Activated CD4-positive, CD25-positive, alpha-beta regulatory T cell treated with anti-CD3 and anti-CD28 coated beads, Interleukin-2, amount 50 U/mL, for 24 hours (primary cell): ENCODE measurements around the gene TAS2R20.
"Not testable (repeated sequence)": the region's sequence is repeated elsewhere in the genome, so short reads cannot be mapped to it uniquely, and the experiment has no call there.

Experiments
- ATAC-seq, 2 donors: fragments of 150-1000 bp; cut with Tn5 transposase; one replicate each; pipeline ENCODE4 v1.10.0; 2021; ENCODE audit warnings: mild to moderate bottlenecking in 1 of 2, moderate library complexity in 1 of 2

Gene TAS2R20, protein sequence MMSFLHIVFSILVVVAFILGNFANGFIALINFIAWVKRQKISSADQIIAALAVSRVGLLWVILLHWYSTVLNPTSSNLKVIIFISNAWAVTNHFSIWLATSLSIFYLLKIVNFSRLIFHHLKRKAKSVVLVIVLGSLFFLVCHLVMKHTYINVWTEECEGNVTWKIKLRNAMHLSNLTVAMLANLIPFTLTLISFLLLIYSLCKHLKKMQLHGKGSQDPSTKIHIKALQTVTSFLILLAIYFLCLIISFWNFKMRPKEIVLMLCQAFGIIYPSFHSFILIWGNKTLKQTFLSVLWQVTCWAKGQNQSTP

DNA sequence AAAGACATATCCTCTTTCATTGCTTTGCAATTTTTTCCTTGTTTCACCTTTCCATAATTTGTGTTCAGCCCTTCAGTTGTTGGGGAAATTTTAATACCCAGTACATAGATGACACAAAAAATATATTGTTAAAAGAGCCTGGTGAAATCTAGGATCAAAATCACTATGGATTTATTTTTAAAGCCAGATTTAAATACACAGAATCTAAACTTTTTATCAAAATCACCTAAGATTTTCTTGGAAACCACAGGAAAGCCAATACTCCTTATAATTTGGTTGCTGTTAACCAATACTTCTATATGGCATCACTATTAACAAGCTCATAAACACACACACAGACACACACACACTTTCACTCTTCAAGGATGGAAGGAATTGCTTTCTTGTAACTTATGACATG is at the start of gene TAS2R20:
Gene TAS2R20 (minus strand): TSS at position 101 of the 400 bp plus-strand sequence. CDS start 429 bp downstream, outside the sequence.
- no peak for ATAC-seq

DNA sequence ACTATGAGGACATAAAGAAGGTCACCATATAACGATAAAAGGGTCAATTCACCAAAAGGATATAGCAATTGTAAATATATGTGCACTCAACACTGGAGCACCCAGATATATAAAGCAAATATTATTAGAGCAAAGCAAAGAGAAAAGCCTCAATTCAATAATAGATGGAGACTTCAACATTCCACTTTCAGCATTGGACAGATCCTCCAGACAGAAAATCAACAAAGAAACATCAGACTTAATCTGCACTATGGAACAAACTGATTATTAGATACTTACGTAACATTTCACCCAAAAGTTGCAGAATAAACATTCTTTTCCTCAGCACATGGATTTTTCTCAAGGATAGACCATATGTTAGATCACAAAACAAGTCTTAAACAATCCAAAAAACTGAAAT is 43.3 kb upstream of the TAS2R20 start:
- ATAC-seq: not testable (repeated sequence)

DNA sequence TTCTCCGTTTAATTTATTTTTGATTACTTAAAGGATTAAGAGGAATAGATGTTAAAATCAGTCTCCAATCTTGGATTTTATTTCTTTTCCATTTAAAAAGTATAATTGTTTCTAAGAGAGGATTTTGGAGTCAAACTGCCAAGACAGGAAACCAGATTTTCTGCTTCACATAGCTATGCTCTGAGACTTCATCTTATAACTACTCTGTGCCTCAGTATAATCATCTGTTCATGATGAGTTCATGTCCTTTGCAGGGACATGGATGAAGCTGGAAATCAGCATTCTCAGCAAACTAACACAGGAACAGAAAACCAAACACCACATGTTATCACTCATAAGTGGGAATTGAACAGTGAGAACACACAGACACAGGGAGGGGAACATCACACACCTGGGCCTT is 42.1 kb upstream of the TAS2R20 start:
- ATAC-seq: no peak

DNA sequence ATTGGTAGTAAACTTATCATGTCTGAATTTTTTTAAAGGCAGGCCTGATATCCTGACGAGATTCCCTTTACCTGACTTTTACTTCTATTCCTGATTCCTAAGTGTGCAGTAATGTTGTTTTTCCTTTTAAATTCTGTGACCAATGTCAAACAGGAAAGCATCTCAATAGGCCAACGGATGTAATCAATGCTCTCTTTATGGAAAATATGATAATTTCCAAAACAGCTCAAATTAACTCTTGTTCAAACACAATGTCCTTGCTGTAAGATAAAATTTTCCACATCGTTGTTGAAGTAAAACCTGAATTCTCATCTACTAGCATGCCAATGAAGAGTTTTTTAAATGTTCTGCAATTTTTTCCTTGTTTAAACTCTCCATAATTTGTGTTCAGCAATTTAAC is 41.1 kb upstream of the TAS2R20 start:
- ATAC-seq: no peak

DNA sequence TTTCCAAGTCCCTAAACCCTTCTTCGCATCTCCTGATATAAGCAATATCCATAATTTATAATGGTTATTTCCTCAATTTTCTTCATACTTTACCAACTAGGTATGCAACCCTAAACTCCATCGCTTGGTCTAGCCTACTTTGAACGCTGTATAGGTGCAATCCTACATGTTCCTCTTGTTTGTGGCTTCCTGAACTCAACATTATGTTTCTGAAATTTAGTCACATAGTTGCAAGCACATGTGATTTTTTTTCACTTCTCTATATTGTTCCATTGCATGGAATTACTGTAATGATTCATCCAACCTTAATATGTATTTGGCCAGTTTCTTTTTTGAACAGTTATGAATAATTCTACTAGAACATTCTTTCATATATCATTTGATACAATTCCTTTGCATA is 35.9 kb upstream of the TAS2R20 start:
- ATAC-seq: peak; percentile 41 to 60

DNA sequence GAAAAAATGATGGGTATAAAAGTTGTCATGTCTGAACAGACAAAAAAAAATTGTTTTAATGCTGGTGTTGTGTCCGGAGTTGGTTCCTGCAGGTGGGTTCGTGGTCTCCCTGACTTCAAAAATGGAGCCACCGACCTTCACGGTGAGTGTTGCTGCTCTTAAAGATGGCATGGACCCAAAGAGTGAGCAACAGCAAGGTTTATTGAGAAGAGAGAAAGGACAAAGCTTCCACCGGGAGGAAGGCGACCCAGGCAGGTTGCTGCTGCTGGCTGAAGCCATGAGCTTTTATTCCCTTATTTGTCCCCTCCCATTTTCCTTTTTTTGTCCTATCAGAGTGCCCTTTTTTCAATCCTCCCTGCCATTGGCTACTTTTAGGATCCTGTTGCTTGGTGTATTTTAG is 33.2 kb upstream of the TAS2R20 start, which contains the start of gene TAS2R31:
Gene TAS2R31 (minus strand): TSS at position 101 of the 400 bp plus-strand sequence. CDS start 72 bp downstream, at position 29.
- no peak for ATAC-seq

DNA sequence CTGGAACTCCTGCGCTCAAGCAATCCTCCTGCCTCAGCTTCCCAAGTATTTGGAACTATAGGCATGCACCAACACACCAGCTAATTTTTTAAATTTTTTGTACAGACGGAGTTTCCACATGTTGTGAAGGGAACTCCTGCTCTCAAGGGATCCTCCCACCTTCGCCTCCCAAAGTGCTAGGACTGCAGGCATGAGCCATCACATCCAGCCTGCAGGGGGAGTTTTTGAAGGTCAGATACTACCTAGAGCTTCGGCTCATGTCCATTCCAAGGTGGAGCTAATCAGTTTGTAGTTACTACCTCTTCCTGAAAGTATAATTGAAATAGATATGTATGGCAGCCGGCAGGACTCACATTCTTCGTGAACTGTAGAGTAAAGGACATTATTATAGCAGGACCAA is 28.0 kb upstream of the TAS2R20 start:
- no peak for ATAC-seq

DNA sequence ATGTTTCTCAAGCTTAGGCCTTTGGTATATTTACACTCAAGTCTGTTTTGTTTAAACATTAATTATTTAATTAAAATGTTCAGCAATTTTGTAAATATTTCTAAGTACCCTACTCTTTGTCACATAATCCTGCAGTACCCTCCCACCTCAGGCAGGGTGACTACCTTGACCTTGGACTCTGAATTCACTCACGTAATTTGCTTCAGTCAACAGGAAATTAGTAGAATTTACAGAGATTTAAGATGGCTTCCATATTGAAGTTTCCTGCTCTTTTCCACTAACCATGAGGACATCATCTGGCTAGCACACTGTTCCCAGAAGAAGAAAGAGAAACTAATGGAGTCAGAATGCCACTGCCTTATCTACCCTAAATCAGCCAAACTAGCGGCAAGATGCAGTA is 25.3 kb upstream of the TAS2R20 start:
- no peak for ATAC-seq

DNA sequence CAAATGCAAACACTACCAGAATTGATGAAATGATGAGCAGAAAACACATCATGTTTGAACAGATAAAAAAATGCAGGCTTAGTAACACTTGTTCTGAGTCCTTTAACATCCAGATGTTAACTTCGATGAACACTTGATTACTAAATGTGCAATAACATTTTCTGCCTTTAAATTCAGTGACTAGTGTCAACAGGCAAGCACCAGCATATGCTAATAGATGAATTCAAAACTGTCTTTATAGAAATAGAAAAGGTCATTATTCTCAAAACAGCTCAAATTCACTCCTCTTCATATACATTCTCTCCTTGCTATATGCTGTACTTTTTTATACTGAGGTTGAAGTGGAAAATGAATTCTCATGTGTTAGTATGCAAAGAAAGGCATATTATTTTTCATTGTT is 24.4 kb upstream of the TAS2R20 start, which contains the start of gene TAS2R19:
Gene TAS2R19 (minus strand): TSS at position 101 of the 400 bp plus-strand sequence. CDS start 49 bp downstream, at position 52.
- ATAC-seq: no peak

DNA sequence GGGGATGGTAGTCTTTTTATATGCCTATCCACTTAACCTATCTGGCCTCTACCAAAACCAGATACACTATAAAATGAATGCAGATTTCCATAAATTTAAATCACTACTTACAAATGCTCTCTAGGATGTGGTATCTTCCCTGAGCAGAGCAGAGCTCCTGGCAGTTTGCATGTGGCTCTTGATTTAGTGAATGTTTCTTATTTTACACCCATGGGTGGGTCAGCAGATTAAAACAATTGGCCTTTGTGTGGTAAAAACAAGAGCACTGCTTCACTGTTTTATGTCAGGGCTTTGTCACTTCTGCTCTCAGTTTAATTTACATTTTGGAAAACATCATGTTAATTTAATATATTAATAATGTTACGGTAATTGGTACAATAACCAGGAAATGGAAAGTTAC is 18.8 kb upstream of the TAS2R20 start:
- no peak for ATAC-seq

DNA sequence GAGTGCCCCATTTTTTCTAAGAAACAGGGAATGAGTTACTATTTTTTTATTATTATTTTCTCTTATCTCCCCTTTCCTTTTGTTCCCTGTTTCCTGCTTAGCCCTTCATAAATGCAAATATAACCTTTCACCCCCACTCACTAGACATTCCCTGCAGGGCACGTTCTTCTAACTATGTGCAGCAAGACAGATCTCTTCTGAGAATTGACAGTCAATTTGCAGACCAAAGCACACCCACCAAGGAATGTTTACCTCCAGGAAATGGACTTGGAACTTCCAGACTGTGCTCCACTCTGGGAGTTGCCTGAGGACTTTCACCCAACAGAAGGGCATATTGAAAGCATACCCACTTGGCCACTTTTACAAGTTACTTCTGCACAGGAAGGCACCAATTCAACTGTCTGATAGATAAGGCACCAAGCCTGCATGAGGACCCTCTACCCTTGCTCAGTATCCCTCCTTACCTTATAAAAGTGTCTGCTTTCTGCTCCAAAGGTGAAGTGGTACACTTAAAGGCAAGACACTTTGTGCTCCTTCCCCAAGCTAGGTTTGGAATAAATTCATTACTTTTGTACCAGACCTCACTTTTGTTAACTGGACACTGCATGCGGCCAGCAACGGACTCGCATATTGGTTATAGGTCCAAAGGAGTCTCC is 17.8 kb upstream of the TAS2R20 start:
- ATAC-seq: no peak

DNA sequence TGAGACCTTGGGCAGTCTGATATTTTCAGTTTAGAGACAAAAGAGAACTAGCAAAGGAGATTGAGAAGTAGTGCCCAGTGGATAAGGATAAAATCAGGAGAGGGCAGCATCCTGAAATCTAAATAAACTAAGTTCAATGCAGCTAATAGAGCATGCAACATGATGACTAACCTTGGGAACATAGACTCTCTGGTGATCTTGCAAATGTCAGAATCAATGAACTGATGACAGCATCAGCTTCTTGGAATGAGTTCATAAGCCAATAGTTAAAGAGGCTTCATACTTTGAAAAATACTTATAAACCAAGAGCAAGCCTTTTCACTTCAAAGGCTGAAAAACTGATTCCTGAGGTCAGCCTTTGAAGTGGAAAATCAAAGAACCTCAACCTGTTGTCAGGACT is 16.1 kb upstream of the TAS2R20 start:
- no peak for ATAC-seq

DNA sequence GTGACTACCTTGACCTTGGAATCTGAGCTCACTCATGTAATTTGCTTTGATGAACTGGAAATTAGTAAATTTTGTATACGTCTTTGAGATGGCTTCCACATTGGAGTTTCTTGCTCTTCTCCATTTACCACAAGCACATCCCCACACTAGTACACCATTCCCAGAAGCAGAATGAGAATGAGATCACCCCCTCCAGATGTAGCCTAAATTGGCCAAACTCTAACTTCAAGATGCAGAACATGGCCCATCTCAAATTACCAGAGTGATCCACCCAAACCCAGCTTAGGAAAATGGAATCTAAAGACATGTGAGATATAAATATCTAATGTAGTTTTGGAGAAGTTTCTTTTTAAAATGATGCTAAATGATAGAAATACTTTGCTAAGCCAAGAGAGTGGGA is 9.5 kb upstream of the TAS2R20 start:
- ATAC-seq: no peak

DNA sequence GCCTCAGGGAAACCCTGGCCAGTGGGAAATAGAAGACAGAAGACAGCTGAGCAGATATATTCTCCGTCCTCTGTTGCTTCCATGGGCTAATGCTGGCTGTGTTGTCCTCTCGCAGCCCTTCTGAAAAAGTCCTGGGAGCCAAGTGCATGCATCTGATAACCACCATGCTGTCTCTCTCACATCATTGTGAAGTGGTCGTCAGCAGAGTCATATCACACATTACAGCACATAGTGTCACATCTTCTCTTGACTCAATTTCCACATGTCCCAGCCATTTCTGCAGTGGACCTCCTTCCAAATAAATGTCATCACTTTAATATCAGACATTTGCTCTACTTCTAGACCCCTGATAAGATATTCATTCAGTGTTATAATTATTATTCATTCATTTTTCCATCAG is 3.8 kb downstream of the TAS2R20 start:
- ATAC-seq: no peak

DNA sequence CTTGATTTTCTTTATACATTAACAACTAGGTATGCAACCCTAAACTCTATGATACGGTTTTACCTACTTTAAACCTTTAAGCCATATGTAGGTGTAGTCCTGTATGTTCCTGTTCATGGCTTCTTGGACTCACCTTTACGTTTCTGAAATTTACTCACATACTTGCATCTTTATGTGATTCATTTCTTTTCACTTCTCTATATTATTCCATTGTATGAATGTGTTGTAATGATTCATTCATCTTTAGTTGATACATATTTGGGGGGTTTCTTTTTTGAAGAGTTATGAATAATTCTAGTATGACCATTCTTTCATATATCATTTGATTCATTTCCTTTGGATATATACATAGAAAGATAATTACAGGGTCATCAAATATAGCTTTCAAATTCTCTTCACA is 9.0 kb downstream of the TAS2R20 start:
- ATAC-seq: peak; percentile 78 to 86

DNA sequence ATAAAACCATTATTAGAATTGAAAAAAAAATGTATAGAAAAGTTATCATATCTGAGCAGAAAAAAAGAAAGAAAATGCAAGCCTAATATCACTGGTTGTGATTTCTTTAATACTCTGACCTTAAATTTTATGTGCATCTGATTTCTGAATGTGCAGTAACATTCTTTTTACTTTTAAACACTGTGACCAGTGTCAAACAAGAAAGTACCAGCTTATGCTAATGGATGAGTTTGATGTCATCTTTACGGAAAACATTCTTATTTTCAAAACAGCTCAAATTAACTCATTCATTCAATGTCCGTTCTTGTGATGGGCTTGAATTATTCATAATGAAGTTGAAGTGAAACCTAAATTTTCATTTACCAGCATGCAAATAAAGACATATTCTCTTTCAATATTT is 11.3 kb downstream of the TAS2R20 start, which contains the start of gene TAS2R50:
Gene TAS2R50 (minus strand): TSS at position 101 of the 400 bp plus-strand sequence. CDS start 52 bp downstream, at position 49.
- no peak for ATAC-seq

DNA sequence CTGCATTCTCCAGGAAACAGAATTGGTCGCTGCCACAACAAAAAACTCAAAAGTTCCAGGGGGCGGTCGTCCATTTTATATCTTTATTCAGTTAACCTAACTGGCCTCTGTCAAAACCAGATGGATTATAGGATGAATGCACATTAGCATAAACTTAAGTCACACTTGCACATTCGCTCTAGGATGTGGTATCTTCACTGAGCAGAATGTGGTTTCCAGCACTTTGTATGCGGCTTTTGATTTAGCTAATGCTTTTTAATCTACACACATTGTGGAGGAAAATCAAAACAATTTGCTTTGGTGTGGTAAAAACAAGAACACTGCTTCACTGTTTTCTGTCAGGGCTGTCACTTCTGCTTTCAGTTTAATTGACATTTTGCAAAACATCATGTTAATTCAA is 15.9 kb downstream of the TAS2R20 start:
- ATAC-seq: peak; percentile 75 to 88

DNA sequence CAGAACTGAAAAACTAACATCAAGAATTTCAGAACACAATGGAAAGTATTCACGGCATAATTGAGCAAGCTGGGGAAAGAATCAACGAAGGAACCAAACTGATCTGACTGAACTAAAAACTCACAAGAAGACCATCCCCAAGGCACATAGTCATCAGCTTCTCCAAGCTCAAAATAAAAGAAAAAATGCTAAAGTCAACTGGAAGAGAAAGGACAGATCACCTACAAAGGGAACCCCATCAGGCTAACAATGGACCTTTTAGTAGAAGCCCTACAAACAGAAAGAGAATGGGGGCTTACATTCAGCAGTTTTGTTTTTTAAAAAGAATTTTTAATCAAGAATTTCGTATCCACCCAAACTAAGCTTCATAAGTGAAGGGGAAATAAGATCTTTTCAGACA is 23.1 kb downstream of the TAS2R20 start:
- no peak for ATAC-seq

DNA sequence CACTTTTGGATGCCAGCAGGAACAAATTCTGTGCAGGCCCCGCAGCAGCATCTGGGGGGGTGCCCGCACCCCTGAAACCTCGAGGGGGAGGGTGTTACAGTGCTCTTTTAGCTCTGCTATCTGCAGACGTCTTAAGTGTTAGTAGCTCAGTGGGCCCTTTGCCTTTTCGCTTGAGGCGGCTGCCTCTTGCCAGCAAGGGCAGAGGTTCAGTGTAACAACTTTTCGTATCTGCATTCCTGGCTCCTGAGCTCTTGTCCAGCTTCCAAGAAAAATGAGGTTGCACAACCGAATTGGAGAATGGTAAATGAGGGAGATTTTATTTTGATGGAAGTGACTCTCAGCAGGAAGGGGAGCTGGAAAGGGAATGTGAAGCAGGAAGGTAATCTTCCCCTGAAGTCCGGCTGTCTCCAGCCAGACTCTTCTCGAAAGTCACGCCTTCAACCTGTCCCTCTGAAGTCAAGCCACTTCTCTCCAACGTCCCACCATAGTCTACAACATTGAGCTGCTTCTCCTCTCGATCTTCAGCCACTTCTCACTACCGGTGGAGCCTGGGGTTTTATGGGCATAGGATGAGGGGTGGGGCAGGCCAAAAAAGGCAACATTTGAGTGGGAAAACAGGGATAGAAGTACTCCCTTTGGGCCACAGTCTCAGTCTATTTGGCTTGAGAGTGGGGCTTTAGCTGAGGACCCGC is 29.2 kb downstream of the TAS2R20 start:
- no peak for ATAC-seq

DNA sequence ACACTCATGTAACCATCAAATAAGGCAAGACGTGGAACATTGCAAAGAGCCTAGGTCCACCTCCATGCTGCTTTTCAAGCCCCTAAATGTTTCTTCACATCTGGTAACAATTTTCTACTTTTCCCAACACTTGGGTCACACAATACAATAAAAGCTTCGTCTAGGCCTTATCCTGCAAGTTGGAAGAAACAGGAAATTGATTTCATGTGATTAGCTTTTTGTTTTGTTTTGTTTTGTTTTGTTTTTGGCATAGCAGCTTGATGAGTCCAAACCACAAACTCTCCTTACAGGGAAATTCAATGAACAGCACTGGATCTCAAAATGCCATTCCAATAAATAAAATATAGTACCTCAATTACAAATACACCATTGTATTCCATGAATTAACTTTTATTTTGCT is 30.7 kb downstream of the TAS2R20 start:
- no peak for ATAC-seq

DNA sequence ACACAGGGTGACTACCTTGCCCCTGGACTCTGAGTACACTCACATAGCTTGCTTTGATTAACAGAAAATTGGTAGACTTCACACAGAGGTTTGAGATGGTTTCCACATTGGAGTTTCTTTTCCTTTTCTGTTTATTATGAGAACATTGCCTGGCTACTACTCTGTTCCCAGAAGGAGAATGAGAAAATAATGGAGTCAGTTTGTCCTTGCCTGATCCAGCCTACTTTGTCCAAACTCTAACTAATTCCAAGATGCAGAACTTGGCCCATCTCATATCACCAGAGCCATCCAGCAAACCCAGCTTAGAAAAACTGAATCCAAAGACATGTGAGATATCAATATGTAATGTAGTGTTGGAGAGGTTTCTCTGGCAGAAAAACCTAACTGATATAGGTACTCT is 31.8 kb downstream of the TAS2R20 start:
- no peak for ATAC-seq

DNA sequence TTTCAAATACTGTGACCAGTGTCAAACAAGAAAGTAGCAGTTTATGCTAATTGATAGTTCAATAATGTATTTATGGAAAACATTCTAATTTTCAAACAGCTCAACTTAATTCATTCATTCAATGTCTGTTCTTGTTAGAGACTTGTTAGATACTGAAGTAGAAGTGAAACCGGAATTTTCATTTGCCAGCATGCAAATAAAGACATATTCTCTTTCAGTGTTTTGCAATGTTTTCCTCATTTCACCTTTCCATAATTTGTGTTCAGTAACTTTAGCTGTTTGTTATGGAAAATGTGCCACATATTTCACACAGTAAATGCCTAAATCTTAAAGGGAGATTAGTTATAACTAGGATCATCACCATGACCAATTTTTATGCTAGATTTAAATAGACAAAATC is 32.6 kb downstream of the TAS2R20 start:
- no peak for ATAC-seq

DNA sequence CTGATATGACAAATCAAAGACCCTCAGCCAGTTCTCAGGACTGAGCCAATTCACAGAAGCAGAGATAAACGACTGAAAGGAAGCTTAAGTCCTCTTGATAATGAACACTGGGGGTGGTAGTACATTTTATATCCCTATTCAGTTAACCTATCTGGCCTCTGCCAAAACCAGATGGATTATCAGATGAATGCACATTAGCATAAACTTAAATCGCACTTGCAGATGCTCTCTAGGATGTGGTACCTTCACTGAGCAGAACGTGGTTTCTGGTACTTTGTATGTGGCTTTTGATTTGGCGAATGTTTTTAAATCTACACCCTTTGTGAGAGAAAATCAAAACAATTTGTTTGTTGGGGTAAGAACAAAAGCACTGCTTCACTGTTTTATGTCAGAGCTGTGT is 37.9 kb downstream of the TAS2R20 start:
- ATAC-seq: peak; percentile 17 to 30

DNA sequence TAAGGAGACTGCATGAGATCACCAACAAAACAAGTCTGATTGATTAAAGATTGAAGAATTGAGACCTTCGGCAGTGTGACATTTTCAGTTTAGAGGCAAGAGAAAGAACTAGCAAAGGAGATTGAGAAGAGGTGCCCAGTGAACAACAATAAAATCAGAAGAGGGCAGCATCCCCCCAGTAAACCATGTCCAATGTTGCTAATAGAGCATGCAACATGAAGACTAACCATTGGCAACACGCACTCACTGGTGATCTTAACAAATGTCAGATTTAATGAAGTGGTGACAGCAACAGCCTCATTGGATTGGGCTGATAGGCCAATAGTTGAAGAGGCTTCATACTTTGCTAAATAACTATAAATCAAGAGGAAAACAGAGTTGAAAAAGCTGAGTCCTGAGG is 38.3 kb downstream of the TAS2R20 start:
- ATAC-seq: no peak
